HepG2 (cell line): ENCODE data around the gene SPSB2. TPM values are rescaled to one million over a fixed set of nuclear protein-coding genes. Genes with fewer than 3 reads are reported as not detected.

Experiments used
- HIVEP1 ChIP-seq: sonication (generic); formaldehyde crosslinking; IDR thresholded peaks from 2 replicates; pipeline ENCODE4 v1.4.0; 2020; ENCODE audit warnings: mild to moderate bottlenecking, missing genetic modification reagents
- HOXA9 ChIP-seq: sonication (generic); formaldehyde crosslinking; IDR thresholded peaks from 2 replicates; pipeline ENCODE4 v1.8.1; 2022; ENCODE audit warnings: missing genetic modification reagents, mild to moderate bottlenecking, moderate library complexity, borderline replicate concordance
- JUNB ChIP-seq: sonication (generic); formaldehyde crosslinking; IDR thresholded peaks from 2 replicates; pipeline ENCODE4 v1.8.0; 2022; ENCODE audit warnings: missing genetic modification reagents, mild to moderate bottlenecking, borderline replicate concordance
- LCORL ChIP-seq, 2 experiments: fragments of 450-650 bp in 1 of 2; sonication (generic) in 1 of 2; formaldehyde crosslinking in 1 of 2; IDR thresholded peaks; 2 replicates each; pipeline versions ENCODE4 v1.5.0 to v1.6.1; 2017 to 2020; ENCODE audit warnings: antibody characterized with exemption in 1 of 2, missing genetic modification reagents in 1 of 2
- MXI1 ChIP-seq: IDR thresholded peaks from 3 replicates; pipeline ENCODE4 v1.6.1; 2012; ENCODE audit warnings: low read depth, low read length, inconsistent platforms, borderline replicate concordance
- MYNN ChIP-seq: sonication (generic); formaldehyde crosslinking; IDR thresholded peaks from 2 replicates; pipeline ENCODE4 v1.4.0; 2020; ENCODE audit warnings: mild to moderate bottlenecking, low read depth, missing genetic modification reagents
- NPAS2 ChIP-seq: sonication (generic); formaldehyde crosslinking; IDR thresholded peaks from 2 replicates; pipeline ENCODE4 v1.8.0; 2022; ENCODE audit warnings: mild to moderate bottlenecking, missing genetic modification reagents, borderline replicate concordance
- SRY ChIP-seq: sonication (generic); formaldehyde crosslinking; IDR thresholded peaks from 2 replicates; pipeline ENCODE4 v1.8.0; 2022; ENCODE audit warnings: mild to moderate bottlenecking, missing genetic modification reagents
- TBX2 ChIP-seq: sonication (generic); formaldehyde crosslinking; IDR thresholded peaks from 2 replicates; pipeline ENCODE4 v1.5.0; 2020; ENCODE audit warnings: missing genetic modification reagents, mild to moderate bottlenecking, borderline replicate concordance
- ZFAT ChIP-seq: sonication (generic); formaldehyde crosslinking; conservative IDR thresholded peaks from 2 replicates; pipeline ENCODE4 v1.8.1; 2023; ENCODE audit warnings: missing genetic modification reagents, inconsistent platforms
- ZFP62 ChIP-seq: sonication (generic); formaldehyde crosslinking; IDR thresholded peaks from 2 replicates; pipeline ENCODE4 v1.4.0; 2020; ENCODE audit warnings: missing genetic modification reagents
- ZNF484 ChIP-seq: sonication (generic); formaldehyde crosslinking; IDR thresholded peaks from 2 replicates; pipeline ENCODE4 v1.5.1; 2020; ENCODE audit warnings: mild to moderate bottlenecking, low read depth, missing genetic modification reagents, borderline replicate concordance
- ZNF703 ChIP-seq: sonication (generic); formaldehyde crosslinking; IDR thresholded peaks from 2 replicates; pipeline ENCODE4 v1.5.1; 2020; ENCODE audit warnings: missing genetic modification reagents, mild to moderate bottlenecking, moderate library complexity, borderline replicate concordance
- polyA plus RNA-seq, 8 experiments: library from polyadenylated mRNA; depleted of rRNA in 3 of 8; stranded (reverse) in 7 of 8; unstranded in 1 of 8; fragments of >200 nt; fragmentation: Illumina TruSeq in 4 of 8; extraction: Trizol in 4 of 8; gene quantifications; 2 replicates each; pipeline versions ENCODE4 v1.2.1 to v1.2.3, GENCODE V29; 2011 to 2016; ENCODE audit warnings: low read depth in 4 of 8, missing spikeins in 1 of 8, mixed read lengths in 1 of 8; ENCODE audit not compliant: insufficient read depth in 1 of 8
- total RNA-seq, 5 experiments: library from RNA; depleted of rRNA; stranded (reverse); fragments of >200 nt; fragmentation: Illumina TruSeq; extraction: Trizol; gene quantifications; 2 replicates each; pipeline ENCODE4 v1.2.3, GENCODE V29; 2016; ENCODE audit warnings: low read depth in 1 of 5
- TF ChIP-seq, protein P1 (sequence below): sonication (generic); formaldehyde crosslinking; IDR thresholded peaks from 2 replicates; pipeline ENCODE4 v1.4.0; 2020; ENCODE audit warnings: mild to moderate bottlenecking, missing genetic modification reagents
- TF ChIP-seq, protein P2 (sequence below): IDR thresholded peaks from 2 replicates; pipeline ENCODE4 v1.4.0; 2020; ENCODE audit warnings: mild to moderate bottlenecking, missing genetic modification reagents

Gene SPSB2
- total and polyA plus RNA-seq, 2 of the 13 experiments (the other 11 are each of a cell fraction or from before 2014, with no cell fraction given): 2.0 to 6.2 TPM

GRCh38 chr12:6828781-6829535, 44.1 kb downstream of the SPSB2 start (continued):
- TF ChIP-seq, protein P1, sequence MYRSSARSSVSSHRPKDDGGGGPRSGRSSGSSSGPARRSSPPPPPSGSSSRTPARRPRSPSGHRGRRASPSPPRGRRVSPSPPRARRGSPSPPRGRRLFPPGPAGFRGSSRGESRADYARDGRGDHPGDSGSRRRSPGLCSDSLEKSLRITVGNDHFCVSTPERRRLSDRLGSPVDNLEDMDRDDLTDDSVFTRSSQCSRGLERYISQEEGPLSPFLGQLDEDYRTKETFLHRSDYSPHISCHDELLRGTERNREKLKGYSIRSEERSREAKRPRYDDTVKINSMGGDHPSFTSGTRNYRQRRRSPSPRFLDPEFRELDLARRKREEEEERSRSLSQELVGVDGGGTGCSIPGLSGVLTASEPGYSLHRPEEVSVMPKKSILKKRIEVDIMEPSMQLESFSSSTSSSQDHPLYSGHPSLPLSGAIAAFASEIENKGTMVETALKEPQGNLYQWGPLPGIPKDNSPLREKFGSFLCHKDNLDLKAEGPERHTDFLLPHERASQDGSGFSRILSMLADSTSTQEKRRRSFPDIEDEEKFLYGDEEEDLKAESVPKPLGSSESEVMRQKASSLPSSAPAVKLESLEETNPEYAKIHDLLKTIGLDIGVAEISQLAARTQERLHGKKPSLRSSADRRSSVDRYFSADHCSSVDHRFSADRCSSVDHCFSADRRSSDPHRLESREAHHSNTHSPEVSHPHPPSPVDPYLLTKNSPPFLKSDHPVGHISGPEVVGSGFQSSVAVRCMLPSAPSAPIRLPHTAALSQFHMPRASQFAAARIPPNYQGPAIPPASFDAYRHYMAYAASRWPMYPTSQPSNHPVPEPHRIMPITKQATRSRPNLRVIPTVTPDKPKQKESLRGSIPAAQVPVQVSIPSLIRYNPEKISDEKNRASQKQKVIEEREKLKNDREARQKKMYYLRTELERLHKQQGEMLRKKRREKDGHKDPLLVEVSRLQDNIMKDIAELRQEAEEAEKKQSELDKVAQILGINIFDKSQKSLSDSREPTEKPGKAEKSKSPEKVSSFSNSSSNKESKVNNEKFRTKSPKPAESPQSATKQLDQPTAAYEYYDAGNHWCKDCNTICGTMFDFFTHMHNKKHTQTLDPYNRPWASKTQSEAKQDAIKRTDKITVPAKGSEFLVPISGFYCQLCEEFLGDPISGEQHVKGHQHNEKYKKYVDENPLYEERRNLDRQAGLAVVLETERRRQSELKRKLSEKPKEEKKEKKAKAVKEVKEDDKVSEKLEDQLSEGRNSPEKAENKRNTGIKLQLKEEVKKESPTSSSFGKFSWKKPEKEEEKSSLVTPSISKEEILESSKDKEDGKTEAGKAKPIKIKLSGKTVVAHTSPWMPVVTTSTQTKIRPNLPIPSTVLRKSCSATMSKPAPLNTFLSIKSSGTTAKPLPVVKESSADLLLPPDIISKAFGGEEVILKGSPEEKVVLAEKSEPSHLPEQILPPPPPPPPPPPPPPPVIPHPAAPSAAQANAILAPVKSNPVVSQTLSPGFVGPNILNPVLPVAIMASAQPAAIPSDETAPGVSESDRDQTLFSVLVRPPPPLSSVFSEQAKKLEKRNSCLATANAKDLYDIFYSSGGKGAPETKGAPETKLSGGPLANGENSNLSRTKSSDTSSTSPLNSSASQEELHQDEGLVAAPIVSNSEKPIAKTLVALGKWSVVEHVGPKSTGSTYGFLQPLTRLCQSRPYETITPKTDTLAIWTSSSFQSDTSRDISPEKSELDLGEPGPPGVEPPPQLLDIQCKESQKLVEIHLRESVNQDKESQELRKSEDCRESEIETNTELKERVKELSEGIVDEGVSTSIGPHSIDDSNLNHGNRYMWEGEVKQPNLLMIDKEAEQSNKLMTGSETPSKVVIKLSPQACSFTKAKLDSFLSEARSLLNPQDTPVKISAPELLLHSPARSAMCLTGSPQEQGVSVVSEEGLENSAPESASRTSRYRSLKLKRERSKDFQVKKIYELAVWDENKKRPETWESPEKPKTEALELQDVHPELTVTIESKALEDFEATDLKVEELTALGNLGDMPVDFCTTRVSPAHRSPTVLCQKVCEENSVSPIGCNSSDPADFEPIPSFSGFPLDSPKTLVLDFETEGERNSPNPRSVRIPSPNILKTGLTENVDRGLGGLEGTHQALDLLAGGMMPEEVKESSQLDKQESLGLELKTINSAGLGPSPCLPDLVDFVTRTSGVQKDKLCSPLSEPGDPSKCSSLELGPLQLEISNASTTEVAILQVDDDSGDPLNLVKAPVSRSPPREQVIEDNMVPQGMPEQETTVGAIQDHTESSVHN (CRISPR knock-in tag): no peak
- TF ChIP-seq MYNN (CRISPR knock-in tag): no peak
- TF ChIP-seq JUNB (CRISPR knock-in tag): no peak
- no peak for TF ChIP-seq ZFP62 (CRISPR knock-in tag)
- TF ChIP-seq ZNF484 (CRISPR knock-in tag): no peak
- no peak for TF ChIP-seq ZFAT (CRISPR knock-in tag)
- TF ChIP-seq NPAS2 (CRISPR knock-in tag): no peak
- TF ChIP-seq MXI1: no peak
- TF ChIP-seq HOXA9 (CRISPR knock-in tag): no peak
- 0 out of 2 replicates have a peak, but pooled peaks have one; percentile 54 for TF ChIP-seq ZNF703 (CRISPR knock-in tag)
- TF ChIP-seq LCORL (IDR thresholded peaks at IDR 0.05): no peak
- TF ChIP-seq LCORL (CRISPR knock-in tag; IDR thresholded peaks at IDR 0.05): no peak; the same call in 1 of the 2 replicates
- TF ChIP-seq, protein P2, sequence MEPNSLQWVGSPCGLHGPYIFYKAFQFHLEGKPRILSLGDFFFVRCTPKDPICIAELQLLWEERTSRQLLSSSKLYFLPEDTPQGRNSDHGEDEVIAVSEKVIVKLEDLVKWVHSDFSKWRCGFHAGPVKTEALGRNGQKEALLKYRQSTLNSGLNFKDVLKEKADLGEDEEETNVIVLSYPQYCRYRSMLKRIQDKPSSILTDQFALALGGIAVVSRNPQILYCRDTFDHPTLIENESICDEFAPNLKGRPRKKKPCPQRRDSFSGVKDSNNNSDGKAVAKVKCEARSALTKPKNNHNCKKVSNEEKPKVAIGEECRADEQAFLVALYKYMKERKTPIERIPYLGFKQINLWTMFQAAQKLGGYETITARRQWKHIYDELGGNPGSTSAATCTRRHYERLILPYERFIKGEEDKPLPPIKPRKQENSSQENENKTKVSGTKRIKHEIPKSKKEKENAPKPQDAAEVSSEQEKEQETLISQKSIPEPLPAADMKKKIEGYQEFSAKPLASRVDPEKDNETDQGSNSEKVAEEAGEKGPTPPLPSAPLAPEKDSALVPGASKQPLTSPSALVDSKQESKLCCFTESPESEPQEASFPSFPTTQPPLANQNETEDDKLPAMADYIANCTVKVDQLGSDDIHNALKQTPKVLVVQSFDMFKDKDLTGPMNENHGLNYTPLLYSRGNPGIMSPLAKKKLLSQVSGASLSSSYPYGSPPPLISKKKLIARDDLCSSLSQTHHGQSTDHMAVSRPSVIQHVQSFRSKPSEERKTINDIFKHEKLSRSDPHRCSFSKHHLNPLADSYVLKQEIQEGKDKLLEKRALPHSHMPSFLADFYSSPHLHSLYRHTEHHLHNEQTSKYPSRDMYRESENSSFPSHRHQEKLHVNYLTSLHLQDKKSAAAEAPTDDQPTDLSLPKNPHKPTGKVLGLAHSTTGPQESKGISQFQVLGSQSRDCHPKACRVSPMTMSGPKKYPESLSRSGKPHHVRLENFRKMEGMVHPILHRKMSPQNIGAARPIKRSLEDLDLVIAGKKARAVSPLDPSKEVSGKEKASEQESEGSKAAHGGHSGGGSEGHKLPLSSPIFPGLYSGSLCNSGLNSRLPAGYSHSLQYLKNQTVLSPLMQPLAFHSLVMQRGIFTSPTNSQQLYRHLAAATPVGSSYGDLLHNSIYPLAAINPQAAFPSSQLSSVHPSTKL (CRISPR knock-in tag): peak; percentile 18; the same call in 1 of the 2 replicates
- peak; percentile 66 for TF ChIP-seq HIVEP1 (CRISPR knock-in tag)
- TF ChIP-seq SRY (CRISPR knock-in tag): peak; percentile 71
- TF ChIP-seq TBX2 (CRISPR knock-in tag): peak; percentile 18
